A549 treated with DMSO at 1 μM for 4 hours (cell line): ENCODE measurements around the gene TMEM9B. TPM values are rescaled to one million over a fixed set of nuclear protein-coding genes. Genes with fewer than 3 reads are reported as not detected.

Experiments used
- total RNA-seq: library from RNA; stranded (reverse); fragments of 200-300 nt; extraction: Qiagen RNA extraction; gene quantifications from 5 replicates; pipeline ENCODE4 v1.2.3, GENCODE V29; 2022; ENCODE audit warnings: low read depth

The TMEM9B gene
- total RNA-seq, result 32.6 to 48.4 TPM (median 40.1 TPM) in 5 replicates

GRCh38 chr11:8964324-8965320 lies at the start of gene TMEM9B:
Gene TMEM9B (minus strand): TSS chr11:8964442. CDS start chr11:8964313, 129 bp downstream.

GRCh38 chr11:9003573-9004182 lies 39.4 kb upstream of the TMEM9B start, which contains the start of gene NRIP3:
Gene NRIP3 (minus strand): TSS chr11:9004001. CDS start chr11:9003935, 66 bp downstream.

GRCh38 chr11:8942518-8943066 lies 21.6 kb downstream of the TMEM9B start, which contains the start of gene ASCL3:
Gene ASCL3 (minus strand): TSS chr11:8943016. CDS start chr11:8938161, 4,855 bp downstream.

GRCh38 chr11:8932564-8933180 lies 31.6 kb downstream of the TMEM9B start, which contains the start of gene C11orf16:
Gene C11orf16 (minus strand): TSS chr11:8932947. CDS start chr11:8932308, 639 bp downstream.

GRCh38 chr11:8911029-8911823 lies 53.0 kb downstream of the TMEM9B start, which contains the start of gene AKIP1:
Gene AKIP1 (plus strand): TSS chr11:8911189. CDS start chr11:8911450, 261 bp downstream.

Other genes with a start within 250 kb of the TMEM9B start
- 41.4 to 50.2 TPM (median 44.0 TPM) in 5 replicates for gene AKIP1, start 53.3 kb downstream of the TMEM9B start, total RNA-seq
- gene C11orf16, start 31.5 kb downstream of the TMEM9B start, total RNA-seq, result not detected in 5 replicates
- gene ASCL3, start 21.4 kb downstream of the TMEM9B start, total RNA-seq, result not detected in 5 replicates
- 1.1 to 1.6 TPM (median 1.3 TPM) in 5 replicates for gene NRIP3, start 39.6 kb upstream of the TMEM9B start, total RNA-seq
- gene SCUBE2, start 127.2 kb upstream of the TMEM9B start, total RNA-seq, result 0.21 to 0.52 TPM (median 0.44 TPM) in 5 replicates